ENCODE data around the gene TMEM156. TPM values are rescaled to one million over a fixed set of nuclear protein-coding genes. Genes with fewer than 3 reads are reported as not detected.

Gene TMEM156
- total RNA-seq, 1 donor from 2014 or later: not detected

- Mint-ChIP-seq H3K36me3 (ENCODE audit: unreplicated experiment) (no peaks in the 10 kb centered on the region), H3K4me3 (ENCODE audit: unreplicated experiment) (no peak overlapping the region), H3K4me1 (ENCODE audit: low read depth, unreplicated experiment) (no peaks in the 10 kb centered on the region), H3K9me3 (ENCODE audit: unreplicated experiment) (no peaks in the 10 kb centered on the region), H3K27ac (ENCODE audit: unreplicated experiment) (no peak overlapping the region), H3K27me3 (ENCODE audit: unreplicated experiment) (no peaks in the 10 kb centered on the region)
- TF ChIP-seq, protein P1, sequence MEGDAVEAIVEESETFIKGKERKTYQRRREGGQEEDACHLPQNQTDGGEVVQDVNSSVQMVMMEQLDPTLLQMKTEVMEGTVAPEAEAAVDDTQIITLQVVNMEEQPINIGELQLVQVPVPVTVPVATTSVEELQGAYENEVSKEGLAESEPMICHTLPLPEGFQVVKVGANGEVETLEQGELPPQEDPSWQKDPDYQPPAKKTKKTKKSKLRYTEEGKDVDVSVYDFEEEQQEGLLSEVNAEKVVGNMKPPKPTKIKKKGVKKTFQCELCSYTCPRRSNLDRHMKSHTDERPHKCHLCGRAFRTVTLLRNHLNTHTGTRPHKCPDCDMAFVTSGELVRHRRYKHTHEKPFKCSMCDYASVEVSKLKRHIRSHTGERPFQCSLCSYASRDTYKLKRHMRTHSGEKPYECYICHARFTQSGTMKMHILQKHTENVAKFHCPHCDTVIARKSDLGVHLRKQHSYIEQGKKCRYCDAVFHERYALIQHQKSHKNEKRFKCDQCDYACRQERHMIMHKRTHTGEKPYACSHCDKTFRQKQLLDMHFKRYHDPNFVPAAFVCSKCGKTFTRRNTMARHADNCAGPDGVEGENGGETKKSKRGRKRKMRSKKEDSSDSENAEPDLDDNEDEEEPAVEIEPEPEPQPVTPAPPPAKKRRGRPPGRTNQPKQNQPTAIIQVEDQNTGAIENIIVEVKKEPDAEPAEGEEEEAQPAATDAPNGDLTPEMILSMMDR (IDR thresholded peaks at IDR 0.05; ENCODE audit: partially characterized antibody, unreplicated experiment): no peak
- no peak for DNase-seq
These were observed 114.7 kb downstream of the TMEM156 start for GRCh38 chr4:38917481-38918025.

Other genes starting within 250 kb of the TMEM156 start
- gene TLR10, start 249.4 kb downstream of the TMEM156 start, total RNA-seq (ENCODE audit: unreplicated experiment): not detected
- gene TLR1, start 227.6 kb downstream of the TMEM156 start, total RNA-seq (ENCODE audit: unreplicated experiment): not detected
- gene TLR6, start 175.6 kb downstream of the TMEM156 start, total RNA-seq (ENCODE audit: unreplicated experiment): not detected
- gene FAM114A1, start 164.6 kb downstream of the TMEM156 start, total RNA-seq (ENCODE audit: unreplicated experiment): 1.0 TPM
- 11.5 TPM for gene KLHL5, start 29.8 kb upstream of the TMEM156 start, total RNA-seq (ENCODE audit: unreplicated experiment)
- 48.6 TPM for gene WDR19, start 150.1 kb upstream of the TMEM156 start, total RNA-seq (ENCODE audit: unreplicated experiment)

Measured in glutamatergic neuron (in vitro differentiated cells).